AG04450 (cell line): Measurements from ENCODE around the gene WDR93. TPM values are rescaled to one million over a fixed set of nuclear protein-coding genes. Genes with fewer than 3 reads are reported as not detected.
"Not testable (repeated sequence)": the region's sequence is repeated elsewhere in the genome, so short reads cannot be mapped to it uniquely, and the experiment has no call there.

Experiments
- CTCF ChIA-PET: fragments of 300-600, 350-600 bp; formaldehyde crosslinking; extraction: SDS; loops from one replicate; lab custom pipeline; 2022; ENCODE audit warnings: antibody characterized with exemption, inconsistent platforms; lab: Charles Lee
- POLR2A ChIA-PET: fragments of 350-600 bp; formaldehyde crosslinking; extraction: SDS; loops from one replicate; lab custom pipeline; 2021; ENCODE audit warnings: antibody characterized with exemption, inconsistent platforms; lab: Yijun Ruan, JAX
- DNase-seq: peaks from one replicate; pipeline ENCODE4 v3.0.0-alpha.2; 2011; ENCODE audit warnings: low read depth, low spot score
- H3K27ac ChIP-seq: one replicate; pipeline ENCODE4 v1.5.1; 2012; ENCODE audit warnings: low read depth, low read length, control low read depth
- H3K27me3 ChIP-seq: one replicate; pipeline ENCODE4 v1.6.0; 2012; ENCODE audit warnings: low read length; ENCODE audit not compliant: control insufficient read depth, insufficient read depth
- H3K4me3 ChIP-seq: 2 replicates; pipeline ENCODE4 v1.5.1; 2011; ENCODE audit warnings: mild to moderate bottlenecking, low read depth, low read length, control low read depth
- H3K9me3 ChIP-seq: 2 replicates; pipeline ENCODE4 v1.5.1; 2012; ENCODE audit warnings: low read length; ENCODE audit not compliant: control insufficient read depth, insufficient read depth
- polyA plus RNA-seq: library from polyadenylated mRNA; depleted of rRNA; stranded (reverse); fragments of >200 nt; gene quantifications from 2 replicates; pipeline ENCODE4 v1.2.3, GENCODE V29; 2011
- TF ChIP-seq, protein P1 (sequence below): IDR thresholded peaks from 2 replicates; pipeline ENCODE4 v1.5.1; 2011; ENCODE audit warnings: low read depth, low read length, control low read depth, inconsistent platforms

The WDR93 gene
- polyA plus RNA-seq, 1 experiment = 0.05 TPM

GRCh38 chr15:89780601-89781000 is 90.0 kb downstream of the WDR93 start:
- Histone ChIP-seq H3K9me3 (no peaks in the 10 kb centered on the region; the same call in 1 of the 2 replicates), H3K27ac (no peak overlapping the region), H3K27me3 (no peaks in the 10 kb centered on the region), H3K4me3 (no peak overlapping the region)
- ChIA-PET POLR2A (no interaction called here), CTCF (interaction anchor here (0.8 kb wide), 1 partner anchor 94 kb away, joined by 3 read pairs; no protein-coding TSS in a partner anchor)
- TF ChIP-seq, protein P1, sequence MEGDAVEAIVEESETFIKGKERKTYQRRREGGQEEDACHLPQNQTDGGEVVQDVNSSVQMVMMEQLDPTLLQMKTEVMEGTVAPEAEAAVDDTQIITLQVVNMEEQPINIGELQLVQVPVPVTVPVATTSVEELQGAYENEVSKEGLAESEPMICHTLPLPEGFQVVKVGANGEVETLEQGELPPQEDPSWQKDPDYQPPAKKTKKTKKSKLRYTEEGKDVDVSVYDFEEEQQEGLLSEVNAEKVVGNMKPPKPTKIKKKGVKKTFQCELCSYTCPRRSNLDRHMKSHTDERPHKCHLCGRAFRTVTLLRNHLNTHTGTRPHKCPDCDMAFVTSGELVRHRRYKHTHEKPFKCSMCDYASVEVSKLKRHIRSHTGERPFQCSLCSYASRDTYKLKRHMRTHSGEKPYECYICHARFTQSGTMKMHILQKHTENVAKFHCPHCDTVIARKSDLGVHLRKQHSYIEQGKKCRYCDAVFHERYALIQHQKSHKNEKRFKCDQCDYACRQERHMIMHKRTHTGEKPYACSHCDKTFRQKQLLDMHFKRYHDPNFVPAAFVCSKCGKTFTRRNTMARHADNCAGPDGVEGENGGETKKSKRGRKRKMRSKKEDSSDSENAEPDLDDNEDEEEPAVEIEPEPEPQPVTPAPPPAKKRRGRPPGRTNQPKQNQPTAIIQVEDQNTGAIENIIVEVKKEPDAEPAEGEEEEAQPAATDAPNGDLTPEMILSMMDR = no peak
- DNase-seq = no peak

DNA sequence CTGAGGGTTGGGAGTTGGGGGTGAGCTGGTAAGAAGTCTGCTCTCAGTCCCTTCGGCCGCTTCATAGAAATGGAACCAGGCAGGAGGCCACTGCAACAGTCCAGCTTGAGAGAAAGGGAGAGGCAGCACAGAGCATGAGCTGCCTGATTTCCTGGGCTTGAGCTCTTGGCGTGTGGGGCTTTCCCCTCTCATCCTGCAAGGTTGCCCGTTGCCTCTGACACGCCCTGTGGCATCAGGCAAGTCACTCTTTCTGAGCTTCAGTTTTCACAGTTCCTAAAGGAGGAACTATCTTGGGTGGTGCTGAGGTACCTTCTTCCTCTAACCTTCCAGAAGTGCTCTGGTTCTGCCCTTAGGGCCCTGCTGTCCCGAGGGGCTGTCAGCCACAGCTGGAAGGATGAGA is 90.4 kb downstream of the WDR93 start:
- Histone ChIP-seq H3K27me3 (no peaks in the 10 kb centered on the region), H3K9me3 (no peaks in the 10 kb centered on the region; the same call in 1 of the 2 replicates), H3K4me3 (no peak overlapping the region), H3K27ac (no peak overlapping the region)
- CTCF ChIA-PET = interaction anchor here (0.8 kb wide), 1 partner anchor 94 kb away, joined by 3 read pairs; no protein-coding TSS in a partner anchor
- TF ChIP-seq, protein P1 = no peak
- no peak for DNase-seq
- POLR2A ChIA-PET = no interaction called here

DNA sequence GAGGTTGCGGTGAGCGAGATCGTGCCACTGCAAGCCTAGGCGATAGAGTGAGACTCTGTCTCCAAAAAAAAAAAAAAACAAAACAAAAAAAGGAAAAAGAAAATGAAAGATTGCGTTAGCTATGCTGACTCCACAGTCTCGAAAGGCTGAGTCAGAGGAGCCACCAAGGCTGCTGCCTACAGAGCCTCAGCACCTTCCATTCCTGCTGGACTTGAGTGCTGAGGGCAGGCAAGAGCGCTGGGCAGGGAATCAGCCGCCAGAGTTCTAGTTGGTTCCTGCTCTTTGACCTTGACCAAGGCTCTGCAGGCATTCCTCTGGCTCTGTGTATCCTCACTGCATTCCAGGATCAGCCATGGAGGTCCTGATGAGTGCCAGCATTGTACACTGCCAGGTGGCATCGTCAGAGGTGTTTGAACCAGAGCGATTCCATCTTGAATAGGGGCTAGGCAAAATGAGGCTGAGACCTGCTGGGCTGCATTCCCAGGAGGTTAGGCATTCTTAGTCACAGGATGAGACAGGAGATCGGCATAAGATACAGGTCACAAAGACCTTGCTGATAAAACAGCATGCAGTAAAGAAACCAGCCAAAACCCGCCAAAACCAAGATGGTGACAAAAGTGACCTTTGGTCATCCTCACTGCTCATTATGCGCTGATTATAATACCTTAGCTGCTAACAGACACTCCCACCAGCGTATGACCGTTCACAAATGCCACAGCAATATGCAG is 91.4 kb downstream of the WDR93 start:
- TF ChIP-seq, protein P1 = no peak
- no peak for DNase-seq
- Histone ChIP-seq H3K27ac (no peak overlapping the region), H3K4me3 (no peak overlapping the region), H3K9me3 (peaks cover 3% of the 10 kb centered on the region; the same call in 1 of the 2 replicates), H3K27me3 (no peaks in the 10 kb centered on the region)
- ChIA-PET POLR2A (no interaction called here), CTCF (interaction anchor here (1.6 kb wide), 1 partner anchor 21 kb away, joined by 8 read pairs; no protein-coding TSS in a partner anchor)

- POLR2A ChIA-PET = interaction anchor here (1.2 kb wide), 1 partner anchor 92 kb away, joined by 3 read pairs; no protein-coding TSS in a partner anchor
- not testable (repeated sequence) for H3K27ac ChIP-seq
- CTCF ChIA-PET = interaction anchor here (1.6 kb wide), 1 partner anchor 21 kb away, joined by 8 read pairs; no protein-coding TSS in a partner anchor
Observed at GRCh38 chr15:89782619-89782950, 92.0 kb downstream of the WDR93 start.

DNA sequence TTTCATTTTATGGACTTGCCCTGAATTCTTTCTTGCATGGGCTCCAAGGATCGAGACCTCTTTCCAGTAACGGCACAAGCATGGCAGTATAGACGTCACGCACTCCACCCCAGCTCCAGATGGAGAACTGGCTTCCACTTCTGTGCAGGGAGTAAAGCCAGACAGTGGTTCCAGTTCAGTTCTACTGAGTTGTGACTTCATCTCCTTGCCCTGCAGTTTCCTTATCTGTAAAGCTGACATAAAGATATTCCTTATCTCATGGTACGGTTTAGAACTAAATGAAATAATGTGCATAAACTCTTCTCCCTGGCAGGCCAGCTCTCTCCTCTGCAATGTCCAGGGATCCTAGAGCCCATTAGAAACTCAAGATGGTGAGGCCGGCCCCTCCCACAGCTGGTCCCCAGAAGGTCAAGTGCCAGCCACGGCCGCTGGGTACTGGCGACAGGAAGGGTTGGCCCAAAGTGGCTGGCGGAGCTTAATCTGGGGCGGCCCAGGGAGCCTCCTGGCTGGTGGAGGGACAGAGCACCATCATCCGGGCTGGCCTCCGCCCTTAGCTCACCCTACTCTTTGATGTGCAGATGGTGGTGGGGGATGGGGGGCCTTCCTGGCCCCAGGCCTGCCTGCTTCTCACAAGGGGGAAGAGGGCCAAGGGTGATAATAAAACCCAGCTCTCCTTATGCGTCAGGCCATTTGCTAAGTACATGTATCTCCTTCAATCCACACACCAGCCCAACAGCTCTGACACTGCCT is 92.7 kb downstream of the WDR93 start:
- DNase-seq = no peak
- Histone ChIP-seq H3K27me3 (no peaks in the 10 kb centered on the region), H3K9me3 (peaks cover 5% of the 10 kb centered on the region), H3K27ac (no peak overlapping the region), H3K4me3 (no peak overlapping the region)
- TF ChIP-seq, protein P1 = no peak
- ChIA-PET POLR2A (interaction anchor here (1.2 kb wide), 1 partner anchor 92 kb away, joined by 3 read pairs; no protein-coding TSS in a partner anchor), CTCF (interaction anchor here (1.0 to 1.6 kb wide), 3 partner anchors 22 to 93 kb away, joined by 4 to 8 read pairs (median 4); no protein-coding TSS in a partner anchor)

More at GRCh38 chr15:89782619-89782950, 92.0 kb downstream of the WDR93 start:
- not testable (repeated sequence) for H3K9me3 ChIP-seq, DNase-seq, H3K4me3 ChIP-seq, H3K27me3 ChIP-seq
